GM19351 (cell line): ENCODE measurements around the gene ATP5PD.
"Not testable (repeated sequence)": the region's sequence is repeated elsewhere in the genome, so short reads cannot be mapped to it uniquely, and the experiment has no call there.

ENCODE experiments used
- ATAC-seq: cut with Tn5 transposase; IDR thresholded peaks from one replicate; pipeline ENCODE4 v1.9.1; 2021; ENCODE audit warnings: mild to moderate bottlenecking, moderate library complexity; ENCODE audit not compliant: unreplicated experiment

Gene ATP5PD

GRCh38 chr17:75077496-75078283, 30.9 kb upstream of the ATP5PD start:
- no peak for ATAC-seq

- no peak for ATAC-seq
Measured at GRCh38 chr17:75077072-75077495, 30.3 kb upstream of the ATP5PD start.

GRCh38 chr17:75075597-75076336, 29.0 kb upstream of the ATP5PD start:
- no peak for ATAC-seq

- no peak for ATAC-seq
Measured at GRCh38 chr17:75074532-75074931, 27.8 kb upstream of the ATP5PD start.

- no peak for ATAC-seq
Measured at GRCh38 chr17:75073618-75074047, 26.9 kb upstream of the ATP5PD start.

- ATAC-seq = not testable (repeated sequence)
Measured at GRCh38 chr17:75072909-75073308, 26.1 kb upstream of the ATP5PD start.

GRCh38 chr17:75071478-75072271, 24.9 kb upstream of the ATP5PD start:
- not testable (repeated sequence) for ATAC-seq

- no peak for ATAC-seq
Measured at GRCh38 chr17:75069783-75070182, 23.0 kb upstream of the ATP5PD start.

- no peak for ATAC-seq
Measured at GRCh38 chr17:75068750-75069149, 22.0 kb upstream of the ATP5PD start.

GRCh38 chr17:75067856-75068255, 21.1 kb upstream of the ATP5PD start:
- ATAC-seq = no peak

- no peak for ATAC-seq
Measured at GRCh38 chr17:75065562-75066151, 18.9 kb upstream of the ATP5PD start.

GRCh38 chr17:75064867-75065561, 18.2 kb upstream of the ATP5PD start:
- no peak for ATAC-seq

GRCh38 chr17:75064460-75064859, 17.7 kb upstream of the ATP5PD start:
- no peak for ATAC-seq

- no peak for ATAC-seq
Measured at GRCh38 chr17:75064040-75064439, 17.3 kb upstream of the ATP5PD start.

GRCh38 chr17:75063626-75064025, 16.9 kb upstream of the ATP5PD start:
- ATAC-seq = no peak

- no peak for ATAC-seq
Measured at GRCh38 chr17:75063201-75063600, 16.4 kb upstream of the ATP5PD start.

GRCh38 chr17:75061618-75062017, 14.8 kb upstream of the ATP5PD start:
- no peak for ATAC-seq

GRCh38 chr17:75061055-75061438, 14.3 kb upstream of the ATP5PD start:
- no peak for ATAC-seq

- ATAC-seq = no peak
Measured at GRCh38 chr17:75060434-75061054, 13.8 kb upstream of the ATP5PD start.
